H9 (cell line): ENCODE results near the gene MRGPRF. TPM values are rescaled to one million over a fixed set of nuclear protein-coding genes. Genes with fewer than 3 reads are reported as not detected.

Experiments
- DNase-seq: peaks from one replicate; pipeline ENCODE4 v3.0.0-alpha.2; 2017
- H2AFZ ChIP-seq: one replicate; pipeline ENCODE4 v1.6.1; 2013; ENCODE audit warnings: mild to moderate bottlenecking, low read length, control low read depth, moderate library complexity
- H2AK5ac ChIP-seq: 2 replicates; pipeline ENCODE4 v1.6.1; 2013; ENCODE audit warnings: low read length, control low read depth, mixed read lengths; ENCODE audit not compliant: insufficient read length
- H2BK120ac ChIP-seq: one replicate; pipeline ENCODE4 v1.6.1; 2013; ENCODE audit warnings: low read depth, mild to moderate bottlenecking, low read length, control low read depth, inconsistent platforms; ENCODE audit not compliant: poor library complexity, severe bottlenecking
- H2BK12ac ChIP-seq: 2 replicates; pipeline ENCODE4 v1.6.1; 2013; ENCODE audit warnings: low read length, control low read depth, mixed read lengths, low read depth; ENCODE audit not compliant: insufficient read length
- H2BK15ac ChIP-seq: 2 replicates; pipeline ENCODE4 v1.6.1; 2013; ENCODE audit warnings: low read depth, low read length, control low read depth
- H2BK20ac ChIP-seq: one replicate; pipeline ENCODE4 v1.6.1; 2013; ENCODE audit warnings: low read depth, mild to moderate bottlenecking, low read length, control low read depth, inconsistent platforms; ENCODE audit not compliant: poor library complexity, severe bottlenecking
- H2BK5ac ChIP-seq: 2 replicates; pipeline ENCODE4 v1.6.1; 2013; ENCODE audit warnings: low read length, control low read depth, mixed read lengths; ENCODE audit not compliant: insufficient read length
- H3K14ac ChIP-seq: 2 replicates; pipeline ENCODE4 v1.6.1; 2013; ENCODE audit warnings: low read length, control low read depth; ENCODE audit not compliant: insufficient read depth
- H3K18ac ChIP-seq: 2 replicates; pipeline ENCODE4 v1.6.1; 2013; ENCODE audit warnings: low read depth, mild to moderate bottlenecking, mixed read lengths, low read length, control low read depth; ENCODE audit not compliant: insufficient read length
- H3K23ac ChIP-seq: 2 replicates; pipeline ENCODE4 v1.6.1; 2013; ENCODE audit warnings: low read length, control low read depth, mixed read lengths, low read depth; ENCODE audit not compliant: insufficient read length
- H3K23me2 ChIP-seq: 2 replicates; pipeline ENCODE4 v1.6.1; 2013; ENCODE audit warnings: low read depth, mild to moderate bottlenecking, mixed read lengths, low read length, control low read depth; ENCODE audit not compliant: insufficient read length, poor library complexity, severe bottlenecking
- H3K27ac ChIP-seq: 2 replicates; pipeline ENCODE4 v1.5.1; 2013; ENCODE audit warnings: low read length, control low read depth, mixed read lengths, low read depth; ENCODE audit not compliant: insufficient read length
- H3K27me3 ChIP-seq: 2 replicates; pipeline ENCODE4 v1.6.1; 2013; ENCODE audit warnings: low read length, control low read depth, inconsistent platforms; ENCODE audit not compliant: insufficient read depth
- H3K4ac ChIP-seq: 2 replicates; pipeline ENCODE4 v1.6.1; 2013; ENCODE audit warnings: low read depth, mild to moderate bottlenecking, control low read depth, inconsistent platforms, low read length, moderate library complexity
- H3K4me1 ChIP-seq: 2 replicates; pipeline ENCODE4 v1.6.1; 2013; ENCODE audit warnings: low read length, control low read depth, inconsistent platforms; ENCODE audit not compliant: insufficient read depth
- H3K4me2 ChIP-seq: 2 replicates; pipeline ENCODE4 v1.6.1; 2013; ENCODE audit warnings: low read length, control low read depth, mixed read lengths; ENCODE audit not compliant: insufficient read length, insufficient read depth
- H3K56ac ChIP-seq: 2 replicates; pipeline ENCODE4 v1.6.1; 2013; ENCODE audit warnings: low read depth, mild to moderate bottlenecking, mixed read lengths, low read length, control low read depth; ENCODE audit not compliant: insufficient read length
- H3K79me1 ChIP-seq: 2 replicates; pipeline ENCODE4 v1.6.1; 2013; ENCODE audit warnings: low read depth, mild to moderate bottlenecking, moderate library complexity, low read length, control low read depth, inconsistent platforms; ENCODE audit not compliant: insufficient read depth, poor library complexity, severe bottlenecking
- H3K79me2 ChIP-seq: 2 replicates; pipeline ENCODE4 v1.6.1; 2013; ENCODE audit warnings: low read length, control low read depth, inconsistent platforms; ENCODE audit not compliant: insufficient read depth
- H3K9ac ChIP-seq: 2 replicates; pipeline ENCODE4 v1.6.1; 2013; ENCODE audit warnings: low read length, control low read depth, mixed read lengths; ENCODE audit not compliant: insufficient read length; ENCODE audit errors: extremely low read depth
- H3K9me3 ChIP-seq: one replicate; pipeline ENCODE4 v1.6.1; 2013; ENCODE audit warnings: low read depth, low read length, inconsistent platforms; ENCODE audit not compliant: control insufficient read depth
- H3T11ph ChIP-seq: one replicate; pipeline ENCODE4 v1.6.1; 2013; ENCODE audit warnings: mild to moderate bottlenecking, low read length, control low read depth, inconsistent platforms
- H4K20me1 ChIP-seq: one replicate; pipeline ENCODE4 v1.6.1; 2013; ENCODE audit not compliant: control insufficient read depth, insufficient read length, insufficient read depth
- H4K5ac ChIP-seq: 2 replicates; pipeline ENCODE4 v1.6.1; 2013; ENCODE audit warnings: low read depth, mild to moderate bottlenecking, mixed read lengths, low read length, control low read depth; ENCODE audit not compliant: insufficient read length
- H4K8ac ChIP-seq: replicated peaks from 2 replicates; pipeline ENCODE4 v1.6.1; 2013; ENCODE audit warnings: low read length, control low read depth, mixed read lengths, low read depth; ENCODE audit not compliant: insufficient read length
- H4K91ac ChIP-seq: 2 replicates; pipeline ENCODE4 v1.6.1; 2013; ENCODE audit warnings: low read depth, mild to moderate bottlenecking, moderate library complexity, mixed read lengths, low read length, control low read depth; ENCODE audit not compliant: insufficient read length
- H3K27ac Mint-ChIP-seq, 3 experiments: 2 replicates in 2 of 3; 3 replicates in 1 of 3; pipeline ENCODE4 v1.8.0; 2020 to 2021; ENCODE audit warnings: mixed read lengths in 3 of 3, mild to moderate bottlenecking in 1 of 3, moderate library complexity in 1 of 3
- H3K27me3 Mint-ChIP-seq: 2 replicates; pipeline ENCODE4 v1.8.0; 2021; ENCODE audit warnings: low read depth, mild to moderate bottlenecking, moderate library complexity, mixed read lengths
- H3K36me3 Mint-ChIP-seq, 3 experiments: 2 replicates in 2 of 3; 3 replicates in 1 of 3; pipeline ENCODE4 v1.8.0; 2020 to 2021; ENCODE audit warnings: low read depth in 3 of 3, mixed read lengths in 3 of 3; ENCODE audit not compliant: insufficient read depth in 1 of 3
- H3K4me1 Mint-ChIP-seq, 2 experiments: 2 replicates each; pipeline ENCODE4 v1.8.0; 2020; ENCODE audit warnings: mixed read lengths in 2 of 2
- H3K4me3 Mint-ChIP-seq, 2 experiments: 2 replicates in 1 of 2; 3 replicates in 1 of 2; pipeline ENCODE4 v1.8.0; 2020 to 2021; ENCODE audit warnings: mild to moderate bottlenecking in 2 of 2, mixed read lengths in 2 of 2, moderate library complexity in 1 of 2
- H3K9me3 Mint-ChIP-seq, 2 experiments: 2 replicates in 1 of 2; 3 replicates in 1 of 2; pipeline ENCODE4 v1.8.0; 2020; ENCODE audit warnings: mild to moderate bottlenecking in 2 of 2, mixed read lengths in 2 of 2, moderate library complexity in 1 of 2
- WGBS: extraction: QIAGEN DNeasy Blood & Tissue Kit; methylation state at CpG from one replicate; pipeline ENCODE4 v1.1.7; 2013; ENCODE audit warnings: missing lambda C conversion rate, low lambda C conversion rate, mixed read lengths; ENCODE audit not compliant: insufficient read length; ENCODE audit errors: extremely low coverage; 5-methylcytosine and 5-hydroxymethylcytosine counted together
- total RNA-seq: library from RNA; stranded (reverse); gene quantifications from 2 replicates; pipeline ENCODE4 v1.2.1, GENCODE V29; 2021
- TF ChIP-seq, protein P1 (sequence below): fragments of 200-600 bp; sonication (generic); conservative IDR thresholded peaks from 3 replicates; pipeline ENCODE4 v1.8.0; 2021; ENCODE audit warnings: antibody characterized with exemption, mild to moderate bottlenecking

Gene MRGPRF
- total RNA-seq, 1 experiment from 2014 or later: 4.0 TPM

DNA sequence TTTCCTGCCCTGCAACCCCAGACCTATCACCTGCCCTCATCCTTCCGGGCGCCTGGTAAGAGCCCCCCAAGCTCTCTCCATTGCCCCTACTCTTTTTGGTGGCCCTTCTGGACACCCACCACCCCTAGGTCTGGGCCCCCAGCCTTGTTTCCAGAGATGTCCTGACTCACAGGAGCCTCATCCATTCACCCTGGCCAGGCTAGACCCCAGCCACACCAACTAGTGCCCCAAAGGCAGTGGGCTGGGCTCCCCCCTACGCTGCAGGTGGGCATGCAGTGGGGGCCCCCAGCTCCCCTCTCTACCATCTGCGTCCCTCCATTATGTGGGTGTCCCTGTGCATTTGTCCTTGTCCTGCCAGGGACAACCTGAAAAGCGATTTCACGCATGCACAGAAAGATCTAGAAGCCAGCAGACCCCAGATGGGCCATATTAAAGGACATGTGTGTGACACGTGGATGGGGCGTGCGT, 1.4 kb downstream of the MRGPRF start:
- H3K4me2 ChIP-seq: no peak overlapping the region

More for the DNA sequence above, 1.4 kb downstream of the MRGPRF start:
- Histone ChIP-seq H3T11ph (no peak overlapping the region), H3K56ac (no peak overlapping the region), H3K79me1 (no peaks in the 10 kb centered on the region), H3K27me3 (no peaks in the 10 kb centered on the region), H3K23me2 (peaks cover 22% of the 10 kb centered on the region), H3K27ac (no peak overlapping the region), H2BK12ac (no peak overlapping the region), H3K18ac (no peak overlapping the region), H2BK120ac (no peak overlapping the region), H4K91ac (no peak overlapping the region), H2BK5ac (no peak overlapping the region), H3K4me1 (peaks cover 2% of the 10 kb centered on the region; the same call in 1 of the 2 replicates), H4K5ac (no peak overlapping the region), H3K9me3 (no peaks in the 10 kb centered on the region), H2BK20ac (no peak overlapping the region), H4K20me1 (no peaks in the 10 kb centered on the region), H3K9ac (no peak overlapping the region), H3K14ac (no peak overlapping the region), H2BK15ac (no peak overlapping the region), H3K23ac (no peak overlapping the region), H4K8ac (no peak overlapping the region), H3K4ac (no peak overlapping the region), H2AFZ (no peak overlapping the region), H2AK5ac (no peak overlapping the region), H3K79me2 (no peaks in the 10 kb centered on the region)
- Mint-ChIP-seq H3K9me3 (peaks cover 0 to under 1% of the 10 kb centered on the region in 2 experiments; a peak in 1 of 5 replicates), H3K4me3 (peak overlapping the region in 1 of 2 experiments; percentile 67; a peak in 3 of 5 replicates), H3K27ac (no peak overlapping the region), H3K4me1 (peaks cover 39 to 41% of the 10 kb centered on the region in 2 experiments), H3K27me3 (peaks cover 10% of the 10 kb centered on the region), H3K36me3 (no peaks in the 10 kb centered on the region)
- DNase-seq: no peak
- no CpG with 5 or more reads among the region's 9 CpGs for WGBS
- TF ChIP-seq, protein P1, sequence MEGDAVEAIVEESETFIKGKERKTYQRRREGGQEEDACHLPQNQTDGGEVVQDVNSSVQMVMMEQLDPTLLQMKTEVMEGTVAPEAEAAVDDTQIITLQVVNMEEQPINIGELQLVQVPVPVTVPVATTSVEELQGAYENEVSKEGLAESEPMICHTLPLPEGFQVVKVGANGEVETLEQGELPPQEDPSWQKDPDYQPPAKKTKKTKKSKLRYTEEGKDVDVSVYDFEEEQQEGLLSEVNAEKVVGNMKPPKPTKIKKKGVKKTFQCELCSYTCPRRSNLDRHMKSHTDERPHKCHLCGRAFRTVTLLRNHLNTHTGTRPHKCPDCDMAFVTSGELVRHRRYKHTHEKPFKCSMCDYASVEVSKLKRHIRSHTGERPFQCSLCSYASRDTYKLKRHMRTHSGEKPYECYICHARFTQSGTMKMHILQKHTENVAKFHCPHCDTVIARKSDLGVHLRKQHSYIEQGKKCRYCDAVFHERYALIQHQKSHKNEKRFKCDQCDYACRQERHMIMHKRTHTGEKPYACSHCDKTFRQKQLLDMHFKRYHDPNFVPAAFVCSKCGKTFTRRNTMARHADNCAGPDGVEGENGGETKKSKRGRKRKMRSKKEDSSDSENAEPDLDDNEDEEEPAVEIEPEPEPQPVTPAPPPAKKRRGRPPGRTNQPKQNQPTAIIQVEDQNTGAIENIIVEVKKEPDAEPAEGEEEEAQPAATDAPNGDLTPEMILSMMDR: no peak
